SK-N-SH (cell line): ENCODE measurements around the gene VDAC2. TPM values are rescaled to one million over a fixed set of nuclear protein-coding genes. Genes with fewer than 3 reads are reported as not detected.

ENCODE experiments used
- polyA plus RNA-seq, 3 experiments: library from polyadenylated mRNA; depleted of rRNA; stranded (reverse); fragments of >200 nt; gene quantifications; 2 replicates each; pipeline ENCODE4 v1.2.3, GENCODE V29; 2012
- small RNA-seq, 7 experiments: library from RNA; depleted of rRNA; stranded (forward); fragments of <200 nt; gene quantifications; one replicate each; pipeline ENCODE3, GENCODE V24; 2012

VDAC2 gene
- polyA plus RNA-seq, 1 of the 3 experiments (the other 2 are of a cell fraction), result 98.3 TPM

Small RNA genes within 50 kb of the gene (small RNA-seq; reads per million reads assigned to genes)
- gene HMGA1P5 (0 reads per million in 7 experiments), gene RPL39P25 (0 reads per million in 7 experiments)

Other genes starting within 250 kb of the VDAC2 start
- gene SAMD8, start 99.1 kb upstream of the VDAC2 start, polyA plus RNA-seq (2012; rRNA removed), result 9.7 and 14.3 TPM in 2 replicates
- gene COMTD1, start 25.2 kb downstream of the VDAC2 start, polyA plus RNA-seq (2012; rRNA removed), result 7.6 and 8.0 TPM in 2 replicates
- 4.5 and 5.9 TPM in 2 replicates for gene ZNF503, start 191.0 kb downstream of the VDAC2 start, polyA plus RNA-seq (2012; rRNA removed)
- 0.37 and 0.95 TPM in 2 replicates for gene LRMDA, start 220.8 kb downstream of the VDAC2 start, polyA plus RNA-seq (2012; rRNA removed)